GM23248 (cell line): ENCODE results near the gene MAN1A1.

ENCODE experiments used
- EZH2 ChIP-seq: fragments of 200-600 bp; sonication (generic); IDR thresholded peaks from 2 replicates; pipeline ENCODE4 v1.6.1; 2018; ENCODE audit warnings: antibody characterized with exemption, mild to moderate bottlenecking; ENCODE audit not compliant: insufficient read depth, poor library complexity, severe bottlenecking
- EZH2phosphoT487 ChIP-seq: fragments of 200-600 bp; sonication (generic); IDR thresholded peaks from 2 replicates; pipeline ENCODE4 v1.6.1; 2018; ENCODE audit warnings: antibody characterized with exemption, moderate library complexity, mild to moderate bottlenecking, low read depth; ENCODE audit not compliant: insufficient read depth

DNA sequence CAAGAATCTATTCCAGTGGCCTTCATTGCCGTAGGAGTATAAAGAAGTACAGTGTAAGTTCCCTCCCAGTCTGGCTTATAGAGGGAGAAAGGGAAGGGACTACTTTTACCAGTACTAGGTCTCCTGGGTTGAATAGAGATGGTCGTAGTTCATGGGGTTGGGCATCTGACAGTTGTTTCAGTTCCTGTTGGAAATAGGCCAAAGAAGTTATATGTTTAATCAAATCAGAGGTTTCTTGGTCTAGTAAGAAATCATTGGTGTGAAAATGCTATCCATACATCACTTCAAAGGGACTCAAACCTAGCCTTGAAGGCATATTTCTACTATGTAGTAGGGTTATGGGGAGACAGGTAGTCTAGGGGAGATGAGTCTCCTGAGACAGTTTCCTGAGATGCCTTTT lies 45.6 kb upstream of the MAN1A1 start:
- TF ChIP-seq EZH2phosphoT487 (no peak), EZH2 (no peak)
